AG09309 (cell line): Measurements from ENCODE around the gene PINLYP.

Source experiments
- DNase-seq: peaks from one replicate; pipeline ENCODE4 v3.0.0-alpha.2; 2010; ENCODE audit warnings: low read depth
- H3K4me3 ChIP-seq: 2 replicates; pipeline ENCODE4 v1.5.1; 2011; ENCODE audit warnings: mild to moderate bottlenecking, low read depth, low read length, moderate library complexity; ENCODE audit not compliant: control insufficient read depth
- CTCF ChIP-seq: IDR thresholded peaks from 2 replicates; pipeline ENCODE4 v1.5.1; 2011; ENCODE audit warnings: mild to moderate bottlenecking, low read depth, low read length, inconsistent platforms; ENCODE audit not compliant: insufficient read depth, control insufficient read depth; ENCODE audit errors: missing control alignments

PINLYP gene

GRCh38 chr19:43532962-43533545 is 42.5 kb upstream of the PINLYP start, which contains the start of gene ZNF575:
ZNF575 (plus strand) TSS chr19:43533188; CDS start chr19:43534423, 1,235 bp downstream.
- H3K4me3 ChIP-seq, result peak within 1 kb of the TSS; percentile 58
- DNase-seq, result peak; percentile 82
- TF ChIP-seq CTCF, result no peak

GRCh38 chr19:43533546-43534304 is 41.9 kb upstream of the PINLYP start:
- no peak for TF ChIP-seq CTCF
- peak overlapping the region; percentile 58 for H3K4me3 ChIP-seq
- peak; percentile 98 for DNase-seq

- H3K4me3 ChIP-seq, result peak overlapping the region; percentile 58
- no peak for TF ChIP-seq CTCF
- no peak for DNase-seq
Measured at GRCh38 chr19:43534305-43534815, 41.2 kb upstream of the PINLYP start.

GRCh38 chr19:43534816-43535761 is 40.5 kb upstream of the PINLYP start:
- peak; percentile 71 for TF ChIP-seq CTCF
- no peak for DNase-seq
- no peak overlapping the region for H3K4me3 ChIP-seq

GRCh38 chr19:43538922-43539321 is 36.7 kb upstream of the PINLYP start:
- H3K4me3 ChIP-seq, result no peak overlapping the region
- no peak for DNase-seq
- TF ChIP-seq CTCF, result no peak

GRCh38 chr19:43540381-43540780 is 35.2 kb upstream of the PINLYP start:
- H3K4me3 ChIP-seq, result no peak overlapping the region
- DNase-seq, result no peak
- no peak for TF ChIP-seq CTCF
